SHP77 (cell line): ENCODE data around the gene ADAM33.

ENCODE experiments used
- DNase-seq, 2 experiments: peaks; one replicate each; lab custom pipeline; 2025; lab: John Stamatoyannopoulos, UW

The ADAM33 gene

DNA sequence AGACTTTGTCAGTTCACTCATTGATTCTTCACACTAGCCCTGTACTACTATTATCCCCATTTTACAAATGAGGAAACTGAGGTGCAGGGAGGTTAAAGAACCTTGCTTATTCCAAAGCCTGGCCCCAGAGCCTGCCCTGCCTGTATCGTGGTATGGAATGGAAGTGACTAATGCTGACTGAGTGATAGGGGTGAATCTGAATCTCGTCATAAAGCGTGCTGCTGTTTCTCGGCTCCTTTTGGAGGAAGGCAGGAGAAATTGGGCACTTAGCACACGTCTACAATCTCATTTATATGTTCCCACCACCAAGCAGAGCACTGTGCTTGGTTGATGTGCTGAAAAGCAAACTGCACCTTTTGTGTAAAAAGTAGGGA is 35.8 kb downstream of the ADAM33 start:
- DNase-seq, result no peak

DNA sequence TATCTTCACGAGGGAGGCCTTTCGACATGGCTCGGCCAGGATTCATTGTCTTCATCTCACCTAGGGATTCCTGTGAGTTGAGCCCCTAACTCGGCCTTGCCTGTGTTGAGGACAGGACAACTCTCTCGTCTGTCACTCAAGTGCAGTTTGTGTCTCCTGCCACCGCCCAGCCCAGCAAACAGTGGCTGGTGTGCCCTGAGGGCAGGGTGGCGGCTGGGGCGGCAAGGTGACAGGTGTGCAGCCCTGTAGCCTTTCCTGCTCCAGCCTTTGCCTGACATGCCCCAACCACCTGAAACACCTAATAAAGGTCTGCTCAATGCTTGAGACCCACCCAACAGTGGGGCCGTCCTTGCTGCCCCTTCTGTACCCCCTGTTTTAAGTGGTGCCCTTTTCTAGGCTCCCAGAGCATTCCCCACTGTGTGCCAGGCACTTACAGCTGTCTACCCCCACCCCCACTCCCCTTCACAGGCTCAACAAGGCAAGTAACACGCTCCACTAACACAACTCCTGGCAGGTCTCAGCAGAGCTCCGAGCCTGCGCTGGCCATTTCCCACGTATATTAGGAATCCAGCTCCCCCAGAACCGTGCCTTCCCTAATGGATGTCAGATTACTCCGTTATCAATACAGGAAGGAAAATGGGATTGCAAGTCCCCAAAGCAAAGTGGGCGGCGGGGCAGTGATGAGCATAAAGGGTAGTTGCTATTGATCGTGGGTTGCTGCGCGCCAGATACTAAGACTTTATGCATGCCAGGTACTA is 36.3 kb downstream of the ADAM33 start:
- no peak for DNase-seq

DNA sequence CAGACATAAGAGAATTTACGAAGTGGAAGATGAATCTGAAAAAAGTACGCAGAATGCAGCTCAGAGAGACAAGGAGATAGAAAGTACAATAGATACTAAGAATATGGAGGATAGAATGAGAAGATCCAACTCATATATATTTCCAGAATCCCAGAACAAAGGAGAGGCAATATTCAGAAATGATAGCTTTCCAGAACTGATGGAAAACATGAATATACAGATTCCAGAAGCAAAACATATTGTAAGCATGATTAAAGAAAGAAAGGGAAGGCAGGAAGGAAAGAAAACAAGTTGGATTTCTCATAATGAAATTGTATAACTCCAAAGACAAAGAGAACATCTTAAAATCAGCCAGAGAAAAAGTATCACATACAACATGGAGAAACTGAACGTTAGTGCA is 41.6 kb downstream of the ADAM33 start:
- DNase-seq, result no peak

DNA sequence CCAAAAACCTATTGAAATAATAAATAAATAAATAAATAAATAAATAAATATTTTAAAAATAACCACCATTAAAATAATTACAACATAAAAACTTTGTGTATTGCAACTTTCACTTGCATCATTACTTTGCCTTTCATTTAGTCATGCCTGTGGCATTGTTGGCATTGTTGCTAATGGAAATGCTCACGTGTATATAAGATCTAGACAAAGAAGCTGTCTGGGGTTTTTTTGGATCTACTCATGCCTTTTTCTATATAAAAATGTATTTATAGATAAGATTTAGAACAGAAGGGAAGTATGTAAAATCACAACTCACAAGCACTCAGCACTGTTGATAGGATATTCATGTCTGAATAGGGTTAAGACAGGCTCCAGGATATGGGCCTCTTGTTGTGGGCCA is 46.5 kb downstream of the ADAM33 start:
- DNase-seq, result no peak

DNA sequence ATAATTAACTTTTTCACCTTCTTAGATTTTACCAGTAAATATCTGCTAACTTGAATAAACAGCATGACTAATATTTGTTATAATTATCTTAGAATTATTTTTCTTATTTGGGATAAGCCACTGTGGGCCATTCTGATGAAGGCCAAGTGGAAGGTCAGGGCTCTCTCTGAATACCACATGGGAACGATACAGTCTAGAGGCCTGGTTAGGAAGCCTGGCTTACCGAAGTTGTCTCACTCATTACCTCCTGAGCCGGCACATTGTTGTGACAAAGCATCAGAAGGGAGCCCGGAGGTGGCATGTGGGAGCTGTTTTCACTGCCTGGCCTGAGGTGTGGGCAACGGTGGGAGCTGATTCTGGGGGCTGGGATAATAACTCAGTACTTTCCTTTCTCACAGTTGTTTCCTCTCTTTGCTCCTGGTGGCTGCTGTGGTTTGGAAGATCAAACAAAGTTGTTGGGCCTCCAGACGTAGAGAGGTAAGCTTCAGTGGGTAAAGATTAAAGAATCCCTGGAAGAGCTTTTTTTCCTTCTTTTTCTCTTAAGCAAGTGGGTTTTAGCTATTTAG is 47.8 kb downstream of the ADAM33 start:
- DNase-seq, result no peak

DNA sequence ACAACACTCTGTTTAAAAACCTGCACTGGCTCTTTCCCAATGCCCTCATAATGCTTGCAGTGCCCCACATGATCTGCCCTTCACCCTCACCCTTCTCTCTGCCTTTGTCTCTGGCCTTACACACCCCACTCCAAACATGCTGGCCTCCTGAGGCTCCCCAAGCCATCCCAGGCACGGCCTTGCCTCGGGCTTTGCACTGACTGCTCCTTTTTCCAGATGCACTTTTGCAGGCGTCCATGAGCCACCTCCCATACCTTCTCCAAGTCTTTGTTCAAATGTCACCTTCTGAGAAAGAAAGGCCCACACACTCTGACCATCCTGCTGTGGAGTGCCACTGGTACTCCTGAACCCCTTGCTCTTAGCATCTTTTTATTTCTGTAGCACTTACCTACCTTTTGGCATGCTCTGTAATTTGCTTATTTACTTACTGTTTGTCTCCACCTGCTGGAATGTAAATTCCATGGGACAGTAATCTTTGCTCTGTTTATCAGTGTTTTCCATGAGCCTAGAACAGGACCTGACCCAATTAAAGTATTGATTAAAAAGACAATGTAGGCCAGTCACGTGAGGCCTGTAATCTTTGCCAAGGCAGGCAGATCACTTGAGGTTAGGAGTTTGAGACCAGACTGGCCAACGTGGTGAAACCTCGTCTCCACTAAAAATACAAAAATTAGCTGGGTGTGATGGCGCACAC is 49.4 kb downstream of the ADAM33 start:
- DNase-seq, result no peak

DNA sequence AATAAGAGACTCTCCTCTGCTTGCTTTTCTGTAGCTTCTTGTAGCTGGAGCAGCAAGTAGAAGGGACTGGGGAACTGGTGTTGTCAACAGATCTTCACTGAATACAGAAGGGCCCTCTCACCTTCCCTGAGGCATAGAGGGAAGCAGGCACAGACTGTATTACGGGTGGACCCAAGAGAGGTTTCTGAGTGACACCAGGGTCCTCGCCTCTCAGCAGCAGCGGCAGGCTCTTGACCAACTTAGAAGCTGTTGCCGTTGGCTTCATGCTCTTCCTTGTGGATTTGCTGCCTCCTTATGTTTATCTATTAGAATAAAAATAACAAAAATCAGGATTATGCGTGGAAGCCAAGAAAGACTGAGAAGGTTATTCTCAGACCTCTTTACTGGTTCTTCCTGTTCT is 50.3 kb downstream of the ADAM33 start:
- no peak for DNase-seq

DNA sequence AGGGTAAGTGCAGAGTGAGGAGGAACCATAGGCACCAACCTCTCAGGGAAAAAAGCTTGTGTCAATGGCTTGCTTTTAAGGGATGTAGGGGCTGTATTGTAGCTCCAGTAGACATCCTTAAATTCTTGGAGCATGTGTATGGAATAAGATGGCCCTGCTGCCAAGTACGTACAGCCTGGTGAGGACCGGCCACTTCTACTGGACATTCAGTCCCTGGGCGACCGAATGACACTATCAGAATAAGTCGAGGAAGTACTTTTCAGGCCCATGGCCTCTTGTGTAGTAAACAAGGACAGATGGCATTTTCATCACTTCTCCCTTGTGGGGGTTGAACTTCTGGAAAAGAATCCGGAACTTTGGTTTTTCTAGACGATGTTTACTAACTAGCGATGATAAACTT is 51.4 kb downstream of the ADAM33 start:
- DNase-seq, result no peak

DNA sequence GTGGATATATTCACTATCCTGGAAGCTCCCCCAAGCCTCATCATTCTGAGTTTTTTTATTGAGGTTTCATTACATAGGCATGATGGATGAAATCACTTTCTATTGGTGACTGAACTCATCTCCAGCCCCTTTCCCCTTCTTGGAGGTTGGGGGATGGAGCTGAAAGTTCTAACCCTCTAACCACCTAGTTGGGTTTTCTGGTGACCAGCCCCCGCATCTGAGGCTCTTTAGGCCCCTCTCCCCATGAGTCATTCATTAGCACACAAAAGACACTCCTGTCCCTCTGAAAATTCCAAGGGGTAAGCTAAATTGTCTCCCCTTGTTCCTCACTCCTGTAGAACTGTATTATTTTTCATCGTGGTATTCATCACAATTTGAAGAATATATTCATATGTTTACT is 51.9 kb downstream of the ADAM33 start:
- DNase-seq, result no peak

DNA sequence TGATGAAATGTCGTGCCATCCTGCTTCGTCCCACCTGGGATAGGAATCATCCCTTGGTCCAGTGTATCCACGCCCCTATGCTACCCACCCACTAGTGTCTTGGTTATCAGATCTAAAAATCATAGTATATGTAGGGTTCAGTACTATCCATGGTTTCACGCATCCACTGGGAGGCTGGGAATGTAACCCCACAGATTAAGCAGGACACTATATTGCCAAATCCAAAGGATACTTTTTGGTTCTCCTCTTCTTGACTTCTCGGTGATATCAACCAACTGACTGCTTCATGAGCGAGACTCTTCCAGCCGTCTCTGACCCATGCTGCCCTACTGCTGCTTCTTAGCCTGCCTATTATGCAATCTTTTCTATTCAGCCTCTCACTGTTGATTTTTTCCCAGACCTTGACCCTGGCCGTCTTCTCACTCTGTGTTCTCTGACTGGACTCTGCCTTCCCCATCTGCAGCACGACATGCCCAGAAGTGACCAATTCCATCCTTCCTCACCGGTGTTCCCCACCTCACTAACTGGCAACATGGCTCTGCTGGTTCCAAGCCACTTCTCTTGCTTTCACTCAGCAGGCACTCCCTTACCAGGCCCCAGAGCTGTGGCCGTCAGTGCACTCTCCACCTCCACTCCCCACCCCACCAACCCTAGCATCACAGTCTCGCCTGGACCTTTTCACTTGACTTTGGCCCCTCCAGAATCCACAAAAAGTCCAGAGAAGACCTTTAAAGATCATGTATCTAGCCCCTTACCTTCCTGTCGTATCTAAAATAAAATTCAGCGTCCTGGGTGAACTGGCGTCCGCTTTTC is 53.1 kb downstream of the ADAM33 start:
- DNase-seq, result no peak

DNA sequence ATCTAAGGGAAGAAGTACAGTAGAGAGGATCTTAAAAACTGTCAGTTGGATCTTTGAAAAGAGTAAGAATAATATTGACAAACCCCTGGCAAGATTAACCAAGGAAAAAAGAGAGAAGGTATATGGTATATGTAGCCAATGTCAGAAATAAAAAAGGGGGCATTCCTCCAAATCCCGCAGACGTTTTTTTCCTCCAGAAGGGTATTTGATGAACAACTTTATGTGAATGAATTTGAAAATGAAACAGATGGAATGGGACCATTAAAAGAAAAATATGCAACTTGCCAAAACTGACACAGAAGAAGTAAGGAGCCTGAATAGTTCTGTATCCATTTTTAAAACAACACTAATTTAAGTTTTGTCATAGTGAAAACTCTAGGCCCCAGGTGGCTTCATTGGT is 54.3 kb downstream of the ADAM33 start:
- no peak for DNase-seq

DNA sequence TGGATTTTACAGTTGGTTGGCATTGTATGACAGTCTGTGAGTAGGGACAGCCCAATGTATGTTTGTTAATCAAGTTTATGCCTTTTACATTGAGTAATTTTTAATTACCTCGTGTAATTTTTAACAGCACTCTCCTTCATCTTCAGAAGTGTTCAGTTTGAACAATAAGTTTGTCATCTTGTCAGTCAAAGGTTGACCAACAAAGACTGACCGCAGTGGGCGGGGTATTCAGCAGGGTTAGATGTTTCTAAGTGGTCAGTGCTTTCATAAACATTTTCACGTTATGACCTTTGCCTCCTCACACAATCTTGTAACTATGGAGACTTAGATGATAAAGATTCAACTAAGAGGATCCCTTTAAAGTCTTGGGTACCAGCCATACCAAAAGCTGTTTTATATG is 59.4 kb downstream of the ADAM33 start:
- DNase-seq, result no peak

DNA sequence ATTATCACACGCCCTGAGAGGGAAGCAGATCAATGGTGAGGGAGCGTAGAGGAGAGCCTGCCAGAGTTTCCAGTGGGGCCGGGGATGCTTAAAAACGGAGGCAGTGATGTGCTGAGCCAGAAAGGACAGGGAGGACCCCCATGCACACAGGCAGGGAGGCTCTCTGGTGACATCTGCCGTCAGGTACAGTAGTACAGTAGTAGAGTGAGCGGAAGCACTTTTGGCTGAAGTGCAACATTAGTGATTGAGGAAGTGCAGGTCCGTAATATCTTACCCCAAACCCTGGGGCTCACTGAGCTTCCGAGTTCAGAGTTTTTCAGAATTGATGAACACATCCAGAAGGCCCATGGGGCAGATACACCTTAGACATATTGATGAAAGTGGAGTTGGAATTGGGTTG is 60.7 kb downstream of the ADAM33 start:
- DNase-seq, result no peak
